Heart left ventricle (tissue), 16 donors: ENCODE measurements around the gene COX8A. TPM values are rescaled to one million over a fixed set of nuclear protein-coding genes. Genes with fewer than 3 reads are reported as not detected.
A peak's percentile ranks its signal among the peaks of the same experiment; 100 is the strongest.

Experiments
- ATAC-seq, 4 donors: fragments of 200-7000 bp; cut with Tn5 transposase; one replicate each; pipeline ENCODE4 v1.9.1; 2020 to 2022; ENCODE audit warnings: moderate library complexity in 4 of 4, mild to moderate bottlenecking in 3 of 4, moderate number of reproducible peaks in 1 of 4
- DNase-seq, 5 donors: peaks; one replicate each; pipeline ENCODE4 v3.0.0-alpha.2; 2020
- H3K27ac ChIP-seq, 12 donors: fragments of 200-600 bp; sonication (generic) in 4 of 12; one replicate each; pipeline versions ENCODE4 v1.5.0 to v1.8.0; 2016 to 2022; ENCODE audit warnings: mild to moderate bottlenecking in 2 of 12
- H3K27me3 ChIP-seq, 9 donors: fragments of 200-600 bp; sonication (generic) in 2 of 9; one replicate each; pipeline versions ENCODE4 v1.5.1 to v1.8.0; 2016 to 2022; ENCODE audit warnings: mild to moderate bottlenecking in 3 of 9
- H3K36me3 ChIP-seq, 9 donors: fragments of 200-600 bp; sonication (generic) in 2 of 9; one replicate each; pipeline versions ENCODE4 v1.5.0 to v1.8.0; 2018 to 2022; ENCODE audit warnings: mild to moderate bottlenecking in 2 of 9
- H3K4me1 ChIP-seq, 12 donors: fragments of 200-600 bp; sonication (generic) in 4 of 12; one replicate each; pipeline versions ENCODE4 v1.5.0 to v1.8.0; 2016 to 2022; ENCODE audit warnings: mild to moderate bottlenecking in 3 of 12
- H3K4me3 ChIP-seq, 12 donors: fragments of 200-600 bp; sonication (generic) in 4 of 12; one replicate each; pipeline versions ENCODE4 v1.5.0 to v1.8.0; 2017 to 2022; ENCODE audit warnings: mild to moderate bottlenecking in 9 of 12, moderate library complexity in 4 of 12
- H3K9me3 ChIP-seq, 12 donors: fragments of 200-600 bp; sonication (generic) in 4 of 12; one replicate each; pipeline versions ENCODE4 v1.5.0 to v1.8.0; 2016 to 2022; ENCODE audit warnings: mild to moderate bottlenecking in 1 of 12
- CTCF ChIP-seq, 12 donors: fragments of 200-600 bp; sonication (generic) in 4 of 12; IDR thresholded peaks; one replicate each; pipeline versions ENCODE4 v1.5.0 to v1.8.0; 2018 to 2022; ENCODE audit warnings: antibody characterized with exemption in 12 of 12, mild to moderate bottlenecking in 5 of 12
- POLR2A ChIP-seq, 2 donors: fragments of 450-650 bp; IDR thresholded peaks; one replicate each; pipeline ENCODE4 v1.6.1; 2017; ENCODE audit warnings: antibody characterized with exemption in 2 of 2, mild to moderate bottlenecking in 2 of 2, moderate library complexity in 2 of 2
- WGBS, 4 donors: extraction: QIAGEN DNeasy Blood & Tissue Kit in 2 of 4; methylation state at CpG; one replicate each; pipeline versions ENCODE4 v1.1.5 to v1.1.7; 2013 to 2018; 5-methylcytosine and 5-hydroxymethylcytosine counted together
- intact Hi-C, 10 donors: fragments of 100-400 bp; cut with DNase I; formaldehyde crosslinking; loops; one replicate each; pipeline versions ENCODE4 v1.11.1 to v1.14.2; 2022
- polyA plus RNA-seq, 2 donors: library from polyadenylated mRNA; stranded (reverse); fragments of 200-250 nt; gene quantifications; one replicate each; pipeline ENCODE4 v1.2.3, GENCODE V29; 2013
- total RNA-seq, 9 donors: library from RNA; depleted of rRNA in 2 of 9; stranded (reverse); fragments of >200 nt in 2 of 9; fragmentation: NEBNext Ultra II Directional in 3 of 9; extraction: Animal tissue kit (Norgen Biotek cat#: 25700) in 3 of 9; gene quantifications; one replicate each; pipeline versions ENCODE4 v1.1.0 to v1.2.4, GENCODE V29; 2016 to 2023
- donor health status: ischemic (EF 13 %, LVEDD 7.1; RV severe dilation, severe dysfunction).
- donor health status: healthy with polysubstance abuse.
- donor health status: DM: no; HTN: yes; CAD: no.
- donor health status: DM: no; HTN: no; CAD: no.
- donor health status: ischemic (EF 25% LVEDD 6.9; RV normal size, moderate dysfunction).
- donor health status: ischemic (EF 25% LVEDD 5.7; RV mildly dilated, moderate dysfunction).
- donor health status: healthy.
- donor health status: DM: yes; HTN: yes; CAD: no.
- donor health status: ischemic (EF 35%, LVEDD 5.7; RV mildly dilated, moderate dysfunction).
- donor health status: nonischemic (EF 11% LVEDD 7.7; RV severe dilation, severe dysfunction).
- donor health status: DM: yes; HTN: yes; CAD: no.
- donor health status: PGD.
- donor health status: ischemic (EF 29% LVEDD 5.4; RV normal size, mild dysfunction).
- donor health status: nonischemic (EF 23%, LVEDD 6.1; RV moderate dilation, normal function).

The COX8A gene
- total and polyA plus RNA-seq, 11 donors, result 673 to 2,448 (median 1,029) TPM

GRCh38 chr11:64005691-64006090, 31.3 kb downstream of the COX8A start:
- intact Hi-C loops, result no loop called here
- TF ChIP-seq CTCF (IDR thresholded peaks at IDR 0.05), result no peak
- TF ChIP-seq POLR2A (IDR thresholded peaks at IDR 0.05), result no peak
- Histone ChIP-seq H3K27ac (no peak overlapping the region), H3K9me3 (no peaks in the 10 kb centered on the region), H3K27me3 (peaks cover 0 to 18% (median 0%) of the 10 kb centered on the region in 9 donors), H3K36me3 (no peaks in the 10 kb centered on the region), H3K4me3 (no peak overlapping the region), H3K4me1 (peaks cover 0 to 38% (median 32%) of the 10 kb centered on the region in 12 donors)
- no peak for DNase-seq
- WGBS, 4 donors, result 92 to 95% (median 93%) methylated on average over 4 of the region's 4 CpGs
- no peak for ATAC-seq

- Histone ChIP-seq H3K27me3 (peaks cover 0 to 11% (median 0%) of the 10 kb centered on the region in 9 donors), H3K4me3 (no peak overlapping the region), H3K9me3 (no peaks in the 10 kb centered on the region), H3K4me1 (peaks cover 0 to 31% (median 25%) of the 10 kb centered on the region in 12 donors), H3K36me3 (no peaks in the 10 kb centered on the region), H3K27ac (no peak overlapping the region)
- 82 to 88% (median 86%) methylated on average over 12 of the region's 12 CpGs for WGBS, 4 donors
- no peak for TF ChIP-seq POLR2A (IDR thresholded peaks at IDR 0.05)
- TF ChIP-seq CTCF (IDR thresholded peaks at IDR 0.05), result no peak
- ATAC-seq (no peak), DNase-seq (no peak)
- intact Hi-C loops, result no loop called here
Observed at GRCh38 chr11:64006398-64006797, 32.0 kb downstream of the COX8A start.

- DNase-seq (peak in 1 of 5 donors; percentile 52), ATAC-seq (peak in 3 of 4 donors; percentile 29 to 50 (median 37))
- peaks cover 0 to 23% (median 18%) of the 10 kb centered on the region in 12 donors for H3K4me1 ChIP-seq
- peaks cover 0 to 7% (median 0%) of the 10 kb centered on the region in 9 donors for H3K27me3 ChIP-seq
- peak overlapping the region in 11 of 12 donors; percentile 1 to 59 (median 45) for H3K4me3 ChIP-seq
- no peaks in the 10 kb centered on the region for H3K36me3 ChIP-seq
- no peaks in the 10 kb centered on the region for H3K9me3 ChIP-seq
- TF ChIP-seq CTCF (IDR thresholded peaks at IDR 0.05), result no peak
- no peak for TF ChIP-seq POLR2A (IDR thresholded peaks at IDR 0.05)
- intact Hi-C loops, result no loop called here
- 25 to 41% (median 33%) methylated on average over 26 to 27 of the region's 27 CpGs for WGBS, 4 donors
- H3K27ac ChIP-seq, result peak overlapping the region in 9 of 12 donors; percentile 8 to 71 (median 34)
Observed at GRCh38 chr11:64007160-64007628, 32.8 kb downstream of the COX8A start.

DNA sequence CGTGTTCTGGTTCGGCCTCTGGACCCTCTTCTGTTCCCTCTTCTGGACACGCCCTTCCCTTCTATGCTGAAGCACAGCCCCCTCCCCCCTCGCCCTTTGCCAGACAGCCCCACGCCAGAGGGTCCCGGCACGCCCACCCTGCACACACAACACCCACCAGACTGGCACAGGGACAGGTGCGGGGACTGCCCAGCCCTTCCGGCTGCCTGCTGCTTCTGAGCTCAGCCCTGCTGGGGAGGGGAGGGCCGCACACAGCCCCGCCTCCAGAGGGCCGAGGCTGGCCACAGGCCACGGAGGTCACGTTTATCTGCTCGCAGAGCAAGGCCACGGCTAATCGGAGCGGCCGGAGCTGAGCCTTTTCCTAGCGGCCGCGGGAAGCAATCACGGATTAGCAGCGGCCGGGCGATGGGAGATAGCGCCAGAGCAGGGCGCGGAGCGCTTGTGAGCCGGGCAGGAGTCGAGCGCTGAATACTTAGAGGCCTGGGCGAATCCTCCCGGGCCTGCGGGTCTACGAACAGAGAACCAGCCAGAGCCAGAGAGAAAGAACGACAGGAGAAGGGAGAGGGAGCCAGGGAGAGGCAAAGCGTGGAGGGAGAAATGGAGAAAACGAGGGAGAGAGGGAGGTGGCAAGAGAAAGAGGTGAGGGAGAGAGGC, 33.3 kb downstream of the COX8A start:
- peak overlapping the region in 10 of 12 donors; percentile 8 to 71 (median 52) for H3K27ac ChIP-seq
- no peaks in the 10 kb centered on the region for H3K9me3 ChIP-seq
- H3K4me3 ChIP-seq, result peak overlapping the region; percentile 1 to 59 (median 44)
- H3K36me3 ChIP-seq, result no peaks in the 10 kb centered on the region
- peak; percentile 74 to 92 (median 86) for DNase-seq
- H3K4me1 ChIP-seq, result peaks cover 0 to 19% (median 14%) of the 10 kb centered on the region in 12 donors
- 5 to 8% (median 7%) methylated on average over 28 to 40 of the region's 40 CpGs for WGBS, 4 donors
- intact Hi-C loops, result no loop called here
- peaks cover 0 to 7% (median 0%) of the 10 kb centered on the region in 9 donors for H3K27me3 ChIP-seq
- peak; percentile 78 to 90 (median 88) for ATAC-seq
- TF ChIP-seq POLR2A (IDR thresholded peaks at IDR 0.05), result no peak
- peak in 8 of 12 donors; percentile 5 to 48 (median 20) for TF ChIP-seq CTCF (IDR thresholded peaks at IDR 0.05)
